Measurements from ENCODE around the gene TMEM39A.

TMEM39A gene

GRCh38 chr3:119468041-119468440 lies 4.6 kb upstream of the TMEM39A start:
- in situ Hi-C loops (cut with HindIII; ENCODE audit: low sequenced_read_pairs) = no loop called here
- no peak for TF ChIP-seq CTCF (IDR thresholded peaks at IDR 0.05; ENCODE audit: low read depth, low read length, missing control alignments)
- DNase-seq (ENCODE audit: low read depth) = no peak
- H3K4me3 ChIP-seq (ENCODE audit: low read depth, low read length) = no peak overlapping the region

- TF ChIP-seq CTCF (IDR thresholded peaks at IDR 0.05; ENCODE audit: low read depth, low read length, missing control alignments) = no peak
Observed at GRCh38 chr3:119457246-119457645, 6.2 kb downstream of the TMEM39A start.

GRCh38 chr3:119456469-119456868 lies 6.9 kb downstream of the TMEM39A start:
- no peak overlapping the region for H3K4me3 ChIP-seq (ENCODE audit: low read depth, low read length)
- DNase-seq (ENCODE audit: low read depth) = no peak
- in situ Hi-C loops (cut with HindIII; ENCODE audit: low sequenced_read_pairs) = no loop called here
- TF ChIP-seq CTCF (IDR thresholded peaks at IDR 0.05; ENCODE audit: low read depth, low read length, missing control alignments) = no peak

More at GRCh38 chr3:119457246-119457645, 6.2 kb downstream of the TMEM39A start:
- in situ Hi-C loops (cut with HindIII; ENCODE audit: low sequenced_read_pairs) = no loop called here
- DNase-seq (ENCODE audit: low read depth) = no peak
- no peak overlapping the region for H3K4me3 ChIP-seq (ENCODE audit: low read depth, low read length)

- no peak overlapping the region for H3K4me3 ChIP-seq (ENCODE audit: low read depth, low read length)
- DNase-seq (ENCODE audit: low read depth) = no peak
- TF ChIP-seq CTCF (IDR thresholded peaks at IDR 0.05; ENCODE audit: low read depth, low read length, missing control alignments) = no peak
- in situ Hi-C loops (cut with HindIII; ENCODE audit: low sequenced_read_pairs) = no loop called here
Observed at GRCh38 chr3:119453822-119454221, 9.6 kb downstream of the TMEM39A start.

- in situ Hi-C loops (cut with HindIII; ENCODE audit: low sequenced_read_pairs) = no loop called here
- no peak for TF ChIP-seq CTCF (IDR thresholded peaks at IDR 0.05; ENCODE audit: low read depth, low read length, missing control alignments)
- no peak overlapping the region for H3K4me3 ChIP-seq (ENCODE audit: low read depth, low read length)
- DNase-seq (ENCODE audit: low read depth) = no peak
Observed at GRCh38 chr3:119444590-119444989, 18.8 kb downstream of the TMEM39A start.

- TF ChIP-seq CTCF (IDR thresholded peaks at IDR 0.05; ENCODE audit: low read depth, low read length, missing control alignments) = no peak
- DNase-seq (ENCODE audit: low read depth) = no peak
- H3K4me3 ChIP-seq (ENCODE audit: low read depth, low read length) = no peak overlapping the region
- in situ Hi-C loops (cut with HindIII; ENCODE audit: low sequenced_read_pairs) = no loop called here
Observed at GRCh38 chr3:119443179-119443578, 20.2 kb downstream of the TMEM39A start.

Data from astrocyte of the cerebellum (primary cell).